NCI-H128 (cell line): ENCODE data around the gene TPH2.

Source experiments
- DNase-seq: peaks from one replicate; lab custom pipeline; 2025; ENCODE audit not compliant: unreplicated experiment; lab: John Stamatoyannopoulos, UW

The TPH2 gene

DNA sequence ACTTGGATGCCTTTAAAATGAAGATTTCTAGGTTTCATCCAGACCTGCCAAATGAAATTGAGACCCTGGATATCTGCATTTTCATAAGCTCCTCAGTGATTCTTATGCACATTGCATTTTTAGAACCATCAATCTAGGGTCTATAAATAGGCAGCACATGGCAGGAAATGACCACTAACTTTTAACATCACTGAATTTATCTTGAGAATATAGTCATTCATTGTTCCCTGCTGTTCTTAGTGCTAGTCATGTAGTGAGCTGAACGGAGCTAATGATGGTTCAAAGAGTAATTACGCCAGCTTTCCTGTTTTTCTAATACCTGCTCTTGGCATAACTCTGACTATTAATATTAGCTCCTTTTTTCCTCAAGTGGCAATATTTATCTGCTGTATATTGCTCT is 91.6 kb downstream of the TPH2 start:
- DNase-seq = no peak

DNA sequence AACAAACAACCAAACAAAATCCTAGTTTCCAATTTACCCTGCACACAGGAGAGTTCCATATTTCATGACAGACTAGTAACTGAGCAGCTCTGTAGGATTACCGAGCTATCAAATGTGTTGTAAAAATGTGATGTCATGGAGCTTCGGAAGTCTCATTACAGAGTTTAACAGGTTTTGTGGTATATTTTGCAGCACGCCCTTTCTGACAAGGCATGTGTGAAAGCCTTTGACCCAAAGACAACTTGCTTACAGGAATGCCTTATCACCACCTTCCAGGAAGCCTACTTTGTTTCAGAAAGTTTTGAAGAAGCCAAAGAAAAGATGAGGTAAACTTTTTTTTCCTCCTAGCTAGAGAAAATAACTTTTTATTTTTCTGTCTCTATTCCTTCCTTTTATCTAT is 92.4 kb downstream of the TPH2 start:
- no peak for DNase-seq

DNA sequence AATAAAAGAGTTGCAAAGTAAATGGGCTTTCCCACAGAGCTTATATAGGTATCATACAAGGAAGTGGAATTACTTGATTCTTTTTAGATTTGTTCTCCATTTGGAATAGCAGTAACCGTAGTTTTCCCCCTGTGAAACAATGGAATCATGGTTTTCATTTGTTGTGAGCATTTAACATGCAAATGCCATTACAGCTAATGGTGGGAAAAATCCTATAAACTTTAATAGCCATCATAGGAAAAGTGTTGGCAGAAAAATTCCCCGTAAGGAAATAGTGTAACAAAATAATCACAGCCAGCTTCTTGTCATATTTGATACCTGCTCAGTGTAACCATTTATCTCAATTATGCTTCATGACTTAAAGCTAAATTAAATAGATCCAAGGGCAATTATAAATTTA is 95.3 kb downstream of the TPH2 start:
- DNase-seq = no peak

DNA sequence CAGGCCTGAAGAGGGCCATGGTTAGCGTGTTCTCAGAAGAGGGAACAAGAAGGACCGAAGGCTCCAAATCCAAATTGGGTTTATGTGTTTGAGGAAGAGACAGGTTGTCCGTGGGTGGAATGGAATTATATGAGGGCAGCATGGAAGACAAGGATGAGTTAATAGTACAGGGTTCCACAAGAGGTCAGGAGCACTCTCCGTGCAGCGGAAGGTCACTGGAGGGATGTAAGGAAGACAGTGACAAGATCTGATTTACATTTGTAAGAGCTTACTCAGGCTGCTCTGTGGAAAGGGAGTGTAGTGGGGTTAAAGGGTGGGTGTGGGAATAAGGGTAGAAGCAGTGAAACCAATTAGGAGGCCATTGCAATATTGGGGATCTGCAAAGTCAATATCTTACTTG is 97.0 kb downstream of the TPH2 start:
- DNase-seq = no peak

DNA sequence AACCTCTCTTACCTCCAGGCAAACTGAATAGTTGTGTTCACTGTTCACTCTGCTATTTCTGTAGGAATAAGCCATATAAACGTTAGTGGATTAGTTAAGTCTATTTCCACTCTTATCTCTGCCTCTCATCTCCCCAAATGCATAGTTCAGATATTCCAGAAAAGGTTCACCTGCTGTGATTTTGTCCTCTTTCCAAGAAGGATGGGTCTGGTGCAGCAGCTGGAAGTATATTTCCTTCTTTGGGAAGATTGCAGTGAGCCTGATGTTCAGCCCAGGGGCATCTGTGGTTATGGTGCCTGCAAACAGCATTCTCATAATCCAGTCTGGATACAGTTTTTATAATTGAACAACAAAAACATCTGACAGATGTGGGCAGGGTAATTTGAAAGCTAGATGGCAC is 97.7 kb downstream of the TPH2 start:
- no peak for DNase-seq

DNA sequence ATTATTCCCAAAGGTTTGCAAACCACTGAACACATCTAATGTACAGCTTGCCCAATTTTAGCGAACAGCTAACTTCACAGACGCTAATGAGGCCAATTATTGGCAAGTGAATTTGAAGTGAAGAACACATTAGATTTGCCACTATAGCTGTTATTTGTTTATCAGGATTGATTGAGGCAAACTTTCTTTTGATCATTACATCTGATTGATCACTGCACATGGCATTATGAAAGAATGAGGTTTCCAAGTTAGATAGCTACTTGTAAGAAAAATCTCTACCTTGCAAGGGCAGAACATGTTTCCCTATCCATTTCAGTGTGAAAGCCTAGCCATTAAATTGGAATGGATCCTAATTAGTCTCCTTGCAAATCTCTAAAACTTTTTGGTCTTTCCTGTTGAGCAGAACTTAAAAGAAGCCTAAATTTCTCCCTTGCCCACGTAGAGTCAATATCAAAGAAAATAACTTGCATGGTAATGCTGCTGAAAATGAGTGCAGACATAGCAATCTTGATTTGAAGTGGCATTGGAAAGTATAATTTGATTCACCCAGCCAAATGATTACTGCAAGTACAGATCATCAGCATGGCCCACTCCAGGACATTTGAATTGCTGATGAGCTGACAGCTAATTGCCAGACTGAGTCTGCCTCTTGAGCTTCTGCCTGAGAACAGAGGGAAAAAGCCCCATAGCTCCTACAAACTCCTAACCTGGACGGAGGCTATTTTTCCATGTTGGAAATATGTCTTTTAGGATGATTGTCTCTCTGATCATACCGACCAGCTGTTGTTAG is 98.6 kb downstream of the TPH2 start:
- no peak for DNase-seq

DNA sequence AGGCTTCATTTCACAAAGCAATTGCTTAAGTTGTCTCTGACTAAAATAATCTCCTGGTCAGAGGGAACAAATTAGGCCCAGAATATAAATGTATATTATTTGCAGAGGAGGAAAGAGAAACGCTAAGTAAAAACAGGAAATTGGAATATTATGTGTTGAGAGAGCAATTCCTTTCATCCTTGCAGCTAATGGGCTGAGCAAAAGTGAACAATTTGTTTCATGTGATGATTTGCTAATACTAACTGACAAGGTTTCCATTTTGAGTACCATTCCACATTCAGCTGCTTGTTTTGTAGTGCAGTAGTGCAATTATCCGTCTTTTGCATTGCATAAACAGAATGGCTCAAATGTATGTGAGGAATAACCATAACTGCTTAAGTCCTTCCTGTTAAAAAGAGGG is 103.2 kb downstream of the TPH2 start:
- no peak for DNase-seq

DNA sequence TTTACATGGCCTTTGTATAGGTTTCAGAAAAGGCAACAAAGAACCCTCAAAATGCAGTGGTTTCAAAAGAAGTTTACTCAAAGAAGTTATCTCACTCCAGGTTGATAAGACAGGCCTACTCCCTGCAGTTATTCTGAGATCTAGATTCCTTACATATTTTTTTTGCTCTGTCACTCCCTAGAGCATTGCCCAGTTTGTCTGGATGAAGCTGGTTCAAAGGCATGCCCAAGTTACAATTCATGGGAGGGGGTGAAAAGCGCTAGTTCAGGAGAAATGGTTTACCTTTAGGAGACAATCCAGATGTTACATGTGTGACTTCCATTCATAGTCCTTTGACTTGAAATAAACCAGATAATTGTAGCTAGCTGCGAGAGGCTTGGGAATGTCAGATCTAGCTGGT is 115.0 kb downstream of the TPH2 start:
- DNase-seq = no peak

DNA sequence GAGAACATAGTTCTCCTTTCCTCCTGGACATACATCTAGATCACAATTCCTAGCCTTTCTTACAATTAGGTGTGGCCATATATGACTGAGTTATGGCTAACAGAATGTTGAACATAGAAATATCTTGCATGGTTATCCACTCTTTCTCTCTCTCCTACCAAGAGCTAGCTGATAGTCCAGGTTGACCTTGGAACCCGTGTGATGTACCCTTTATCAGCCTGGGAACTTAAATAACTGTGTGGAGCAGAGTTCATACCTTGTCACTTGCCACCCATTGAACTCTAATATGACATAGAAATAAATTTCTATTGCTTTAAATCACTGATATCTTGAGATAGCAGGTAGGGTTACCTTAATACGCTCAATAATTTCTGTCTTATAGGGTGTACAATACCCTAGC is 115.9 kb downstream of the TPH2 start:
- DNase-seq = no peak

DNA sequence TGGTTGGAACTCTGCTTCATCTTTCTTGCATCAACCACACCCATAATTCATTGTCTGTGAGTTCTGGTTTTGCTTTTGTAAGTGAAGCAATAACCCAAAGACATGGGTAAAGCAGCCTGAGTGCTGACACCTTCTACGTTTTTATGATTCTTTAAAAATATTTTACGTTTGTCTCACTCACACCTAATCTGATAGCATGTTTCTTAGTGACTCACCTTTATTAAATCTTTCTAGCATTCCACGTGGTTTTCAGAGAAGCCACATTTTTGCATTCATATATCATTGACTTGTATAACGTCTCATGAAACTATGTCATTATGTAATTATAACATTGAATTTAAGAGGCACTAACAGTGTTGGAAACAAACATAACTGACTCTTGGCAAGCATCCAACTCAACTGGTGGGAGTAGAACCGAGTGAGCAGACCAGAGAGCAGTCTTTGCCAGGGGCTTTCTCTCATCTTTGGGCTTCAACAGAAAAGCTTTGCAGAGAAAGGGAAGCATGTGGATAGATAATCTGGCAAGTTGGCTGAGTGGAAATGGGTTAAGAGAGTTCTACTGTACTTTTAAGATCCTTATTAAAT is 118.8 kb downstream of the TPH2 start:
- DNase-seq = no peak

DNA sequence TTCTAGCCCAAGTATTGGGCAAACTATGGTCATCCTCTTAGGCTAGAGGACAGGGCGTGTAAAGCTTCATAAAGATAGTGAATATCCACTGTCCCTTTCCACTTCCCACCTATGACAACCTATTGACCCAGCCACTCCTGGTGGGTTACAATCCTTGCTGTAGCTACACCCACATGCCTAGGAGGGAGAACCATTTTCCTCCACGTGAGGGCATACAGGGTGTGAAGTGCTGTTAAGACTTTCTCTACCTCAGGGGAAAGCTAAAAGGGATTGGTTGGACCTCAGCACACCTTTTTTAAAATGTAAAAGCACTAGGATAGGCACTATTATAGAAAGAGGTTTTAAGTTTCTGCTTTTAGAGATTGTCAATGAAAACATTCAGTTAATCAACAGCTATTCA is 124.4 kb downstream of the TPH2 start:
- no peak for DNase-seq

DNA sequence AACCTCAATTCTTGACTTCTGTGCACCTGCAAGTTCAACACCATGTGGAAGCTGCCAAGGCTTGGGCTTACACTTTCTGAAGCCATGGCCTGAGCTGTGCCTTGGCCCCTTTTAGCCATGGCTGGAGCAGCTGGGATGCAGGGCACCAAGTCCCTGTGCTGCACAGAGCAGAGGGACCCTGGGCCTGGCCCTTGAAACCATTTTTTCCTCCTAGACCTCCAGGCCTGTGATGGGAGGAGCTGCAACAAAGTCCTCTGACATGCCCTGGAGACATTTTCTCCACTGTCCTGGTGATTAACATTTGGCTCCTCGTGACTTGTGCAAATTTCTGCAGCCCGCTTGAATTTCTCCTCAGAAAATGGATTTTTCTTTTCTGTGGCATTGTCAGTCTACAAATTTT is 132.4 kb downstream of the TPH2 start:
- DNase-seq = no peak

DNA sequence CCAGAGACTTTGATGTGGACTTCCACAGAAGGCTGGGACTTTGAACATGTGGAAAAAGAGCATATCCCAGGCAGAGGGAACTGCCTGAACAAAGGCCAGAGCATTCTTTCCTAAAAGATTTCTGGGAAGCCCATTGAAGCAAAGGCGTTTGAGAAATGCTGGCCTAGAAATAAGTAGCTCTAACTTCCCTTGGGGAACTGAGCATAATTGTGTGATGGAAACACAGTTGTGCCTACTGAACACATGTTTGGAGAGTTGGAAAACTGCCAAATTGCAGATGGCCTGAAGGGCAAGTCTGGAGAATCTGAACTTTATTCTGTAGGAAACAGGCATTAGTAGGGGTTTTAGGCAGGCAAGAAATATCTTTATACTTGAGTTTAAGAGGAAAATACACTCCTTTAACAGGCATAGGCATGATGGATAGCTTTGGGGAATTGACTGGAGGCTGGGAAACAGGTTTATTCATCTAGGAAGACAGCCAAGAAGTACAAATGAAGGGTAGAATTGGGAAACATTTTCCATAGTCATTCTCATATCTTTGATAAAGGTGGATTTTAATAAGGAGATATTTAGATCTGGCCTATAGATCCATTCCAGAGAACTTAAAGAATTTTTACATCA is 134.1 kb downstream of the TPH2 start:
- DNase-seq = no peak

DNA sequence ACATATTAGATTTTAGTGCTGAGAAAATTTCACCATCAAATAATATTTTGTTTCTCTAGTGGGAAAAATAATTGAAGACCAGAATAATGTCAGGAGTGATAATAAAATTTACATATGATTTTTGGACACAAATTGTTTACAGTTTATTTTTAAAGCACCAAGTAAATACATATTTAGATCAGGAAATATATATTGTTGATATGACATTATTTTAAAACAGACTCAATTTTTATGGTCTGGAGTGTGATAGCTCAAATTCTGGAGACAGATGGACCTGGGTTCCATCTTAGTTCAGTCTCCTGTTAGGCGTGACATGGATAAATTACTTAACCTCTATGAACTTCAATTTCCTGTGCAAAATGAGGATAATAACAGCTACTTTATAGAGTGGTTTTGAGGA is 135.4 kb downstream of the TPH2 start:
- no peak for DNase-seq

DNA sequence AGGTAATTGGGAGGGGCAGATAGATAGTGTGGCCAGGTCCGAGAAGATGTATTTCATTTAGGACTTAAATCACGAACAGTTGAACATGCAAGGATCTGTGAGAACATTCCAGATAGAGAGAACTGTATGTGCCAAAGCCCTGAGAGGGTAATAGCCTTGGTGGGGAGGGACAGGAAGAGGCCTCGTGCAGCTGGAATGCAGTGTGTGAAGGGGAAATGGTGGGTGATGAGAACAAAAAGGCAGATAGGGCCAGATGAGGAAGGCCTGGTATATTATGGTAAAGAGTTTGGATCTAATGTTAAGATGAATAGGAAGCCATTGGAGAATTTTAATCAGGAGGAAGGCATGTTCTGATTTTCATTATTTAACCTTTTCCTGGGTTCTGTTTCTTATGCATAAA is 136.3 kb downstream of the TPH2 start:
- no peak for DNase-seq

DNA sequence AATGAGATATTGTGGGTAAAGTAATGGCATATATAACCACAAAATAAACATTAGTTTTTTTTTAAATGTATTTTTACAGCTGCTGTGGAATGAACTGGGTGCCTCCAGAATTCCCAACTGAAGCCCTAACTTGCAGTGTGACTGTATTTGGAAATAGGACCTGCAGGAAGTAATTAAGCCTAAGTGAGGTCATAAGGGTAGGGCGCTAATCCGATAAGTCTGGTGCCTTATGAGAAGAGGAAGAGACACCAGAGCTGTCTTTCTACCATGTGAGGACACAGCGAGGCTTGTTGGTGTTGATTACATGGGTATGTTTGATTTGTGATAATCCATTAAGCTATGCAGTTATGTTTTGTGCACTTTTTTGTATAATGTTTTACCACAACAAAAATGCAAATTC is 136.8 kb downstream of the TPH2 start:
- no peak for DNase-seq

DNA sequence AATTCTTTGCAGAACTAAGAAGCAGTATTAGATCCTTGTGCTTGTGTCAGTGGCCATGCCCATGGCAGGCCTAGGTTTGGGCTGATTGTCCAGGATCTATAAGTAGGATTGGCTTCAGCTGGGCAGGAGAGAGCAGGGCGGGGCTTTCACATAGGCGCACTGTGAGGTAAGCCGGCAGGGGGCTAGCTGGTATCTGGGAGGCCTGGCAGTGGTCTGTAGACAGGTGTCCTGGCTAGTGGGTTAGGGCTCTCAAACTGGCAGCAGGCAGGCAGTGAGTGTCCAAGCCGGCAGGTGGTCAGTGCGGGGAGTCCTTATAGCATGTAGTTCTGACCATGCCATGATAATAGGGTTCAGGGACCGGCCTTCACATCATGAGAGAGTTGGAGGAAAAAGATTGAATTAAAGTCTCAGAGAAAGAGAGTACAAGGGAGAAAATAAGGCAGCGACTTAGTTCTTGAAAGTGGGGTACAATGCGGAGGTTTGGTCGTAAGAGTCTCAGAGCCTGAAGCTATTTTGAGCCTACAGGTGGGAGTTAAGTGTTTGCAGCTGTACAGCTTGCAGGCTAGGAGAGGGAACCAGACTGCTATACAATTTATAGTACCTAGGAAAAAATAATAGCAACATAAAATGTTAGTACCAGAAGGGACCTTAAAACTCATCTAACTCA is 137.4 kb downstream of the TPH2 start:
- no peak for DNase-seq

DNA sequence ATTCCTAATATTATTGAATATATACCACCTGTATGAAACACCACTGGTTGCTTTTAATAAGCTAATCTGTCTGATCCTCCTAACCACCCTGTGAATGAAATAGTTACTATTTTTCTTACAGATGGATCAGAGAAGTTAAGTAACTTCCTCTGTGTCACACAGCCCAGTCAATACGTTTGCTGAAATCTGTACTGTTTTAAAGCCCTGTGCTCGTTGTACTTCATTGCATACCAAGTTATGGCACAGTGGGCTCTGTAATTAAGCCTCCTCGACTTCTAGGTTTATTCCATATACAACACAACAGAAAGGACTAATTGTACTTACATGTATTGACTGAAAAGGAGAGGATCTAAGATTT is 137.9 kb downstream of the TPH2 start:
- DNase-seq = no peak

DNA sequence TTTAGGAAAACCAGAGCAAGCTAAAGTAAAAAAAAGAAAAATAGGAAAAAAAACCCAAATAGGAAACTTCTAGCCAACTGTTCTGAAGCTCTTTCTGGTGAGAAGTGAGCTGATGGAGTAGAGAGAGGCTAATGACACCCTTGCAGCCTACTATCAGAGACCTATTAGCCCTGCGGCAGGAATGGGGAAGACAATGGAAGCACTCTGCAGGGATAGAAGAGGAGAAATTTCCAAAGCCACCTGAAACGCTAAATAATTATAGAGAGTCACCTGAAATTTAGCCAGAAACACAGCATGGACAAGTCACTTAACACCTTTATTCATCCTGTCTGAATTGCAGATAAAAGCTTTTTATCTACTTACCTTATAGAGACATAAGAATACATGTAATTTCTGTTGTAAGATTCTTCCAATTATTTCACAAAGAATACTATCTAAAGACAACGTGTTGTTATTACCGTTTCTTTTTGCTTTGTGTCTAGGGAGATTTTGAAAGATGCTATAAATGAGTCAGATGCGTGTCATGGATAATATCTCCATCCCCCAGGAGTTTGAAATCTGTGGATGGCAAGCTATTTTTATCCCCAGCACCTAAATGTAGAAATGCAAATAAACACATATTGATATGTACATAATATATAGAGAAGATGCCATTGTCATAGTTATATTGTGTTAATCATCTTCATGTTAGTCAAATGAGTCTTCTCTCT is 138.6 kb downstream of the TPH2 start:
- no peak for DNase-seq

DNA sequence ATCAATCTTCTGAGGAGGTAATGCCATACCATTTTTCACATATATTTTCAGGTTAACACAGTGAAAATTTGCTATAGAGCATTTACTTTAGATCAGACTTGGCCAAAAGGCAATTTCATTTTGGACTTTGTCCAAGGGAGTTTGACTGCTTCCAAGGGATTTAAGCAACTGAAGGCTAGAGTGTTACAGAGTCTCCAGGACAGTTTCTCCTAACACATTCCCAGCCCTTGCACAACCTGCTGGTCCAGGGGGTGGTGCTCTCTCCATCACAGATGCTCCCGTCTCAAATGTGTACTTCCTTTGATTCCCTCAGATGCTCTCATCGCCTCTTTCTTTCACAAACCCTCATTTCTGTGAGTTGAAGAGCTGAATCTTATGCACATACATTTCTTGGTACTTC is 143.1 kb downstream of the TPH2 start:
- no peak for DNase-seq
